ENCODE measurements around the gene MCF2. TPM values are rescaled to one million over a fixed set of nuclear protein-coding genes. Genes with fewer than 3 reads are reported as not detected.

The MCF2 gene
- total RNA-seq, 1 experiment from 2014 or later: not detected

DNA sequence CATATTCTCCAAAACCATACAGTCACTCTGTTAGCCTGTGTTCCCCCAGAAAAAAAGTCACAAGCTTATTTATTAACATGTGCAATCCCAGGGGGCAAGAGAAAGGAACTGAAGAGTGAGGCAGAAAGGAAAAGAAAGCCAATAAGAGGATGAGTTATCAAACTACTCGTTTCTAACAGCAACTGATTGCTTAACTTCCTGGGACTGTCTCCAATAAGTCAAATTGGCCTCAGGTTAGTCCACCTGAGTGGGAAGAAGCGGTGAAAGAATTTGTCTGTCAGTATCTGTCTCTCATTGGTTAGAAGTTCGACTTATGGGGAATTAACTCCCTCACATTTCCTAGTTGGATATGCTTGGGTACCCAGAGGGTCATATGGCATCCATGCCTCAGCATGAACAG lies 163.4 kb downstream of the MCF2 start:
- ATAC-seq (no peak), DNase-seq (no peak)
- Histone ChIP-seq H3K4me2 (ENCODE audit: low read length) (no peak overlapping the region), H3K9me2 (replicated peaks; ENCODE audit: low read length) (no peaks in the 10 kb centered on the region), H4K20me1 (ENCODE audit: low read length) (no peaks in the 10 kb centered on the region), H3K9me3 (ENCODE audit: low read length) (no peaks in the 10 kb centered on the region), H3K79me2 (ENCODE audit: low read length) (no peaks in the 10 kb centered on the region), H3K9ac (ENCODE audit: low read length) (no peak overlapping the region), H2AFZ (ENCODE audit: low read length) (no peak overlapping the region), H3K27ac (ENCODE audit: low read length) (no peak overlapping the region), H3K4me3 (ENCODE audit: low read length) (no peak overlapping the region), H3K36me3 (ENCODE audit: low read depth, low read length) (no peaks in the 10 kb centered on the region), H3F3A (ENCODE audit: low read length, unreplicated experiment) (no peaks in the 10 kb centered on the region), H3K27me3 (ENCODE audit: low read length) (peaks cover 37% of the 10 kb centered on the region), H3K4me1 (ENCODE audit: insufficient read depth, low read length) (no peaks in the 10 kb centered on the region)
- TF ChIP-seq EZH2phosphoT487 (IDR thresholded peaks at IDR 0.05; ENCODE audit: borderline replicate concordance, low read length) (no peak), EZH2 (IDR thresholded peaks at IDR 0.05; ENCODE audit: low read length, unreplicated experiment) (no peak)
- TF ChIP-seq, protein P1, sequence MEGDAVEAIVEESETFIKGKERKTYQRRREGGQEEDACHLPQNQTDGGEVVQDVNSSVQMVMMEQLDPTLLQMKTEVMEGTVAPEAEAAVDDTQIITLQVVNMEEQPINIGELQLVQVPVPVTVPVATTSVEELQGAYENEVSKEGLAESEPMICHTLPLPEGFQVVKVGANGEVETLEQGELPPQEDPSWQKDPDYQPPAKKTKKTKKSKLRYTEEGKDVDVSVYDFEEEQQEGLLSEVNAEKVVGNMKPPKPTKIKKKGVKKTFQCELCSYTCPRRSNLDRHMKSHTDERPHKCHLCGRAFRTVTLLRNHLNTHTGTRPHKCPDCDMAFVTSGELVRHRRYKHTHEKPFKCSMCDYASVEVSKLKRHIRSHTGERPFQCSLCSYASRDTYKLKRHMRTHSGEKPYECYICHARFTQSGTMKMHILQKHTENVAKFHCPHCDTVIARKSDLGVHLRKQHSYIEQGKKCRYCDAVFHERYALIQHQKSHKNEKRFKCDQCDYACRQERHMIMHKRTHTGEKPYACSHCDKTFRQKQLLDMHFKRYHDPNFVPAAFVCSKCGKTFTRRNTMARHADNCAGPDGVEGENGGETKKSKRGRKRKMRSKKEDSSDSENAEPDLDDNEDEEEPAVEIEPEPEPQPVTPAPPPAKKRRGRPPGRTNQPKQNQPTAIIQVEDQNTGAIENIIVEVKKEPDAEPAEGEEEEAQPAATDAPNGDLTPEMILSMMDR (conservative IDR thresholded peaks at IDR 0.05; ENCODE audit: low read depth, low read length): no peak
- intact Hi-C loops (cut with micrococcal nuclease): no loop called here
- BruUV-seq (replicated peaks): no TSS peak
- CTCF ChIA-PET: no interaction called here
- POLR2A ChIA-PET (ENCODE audit: unreplicated experiment): no interaction called here

GRCh38 chrX:139543920-139544319 lies 164.0 kb downstream of the MCF2 start:
- H3K4me1 ChIP-seq (ENCODE audit: insufficient read depth, low read length): no peaks in the 10 kb centered on the region
- BruUV-seq (replicated peaks): no TSS peak
- no peak overlapping the region for H3K9ac ChIP-seq (ENCODE audit: low read length)
- H3K79me2 ChIP-seq (ENCODE audit: low read length): no peaks in the 10 kb centered on the region
- no peak overlapping the region for H2AFZ ChIP-seq (ENCODE audit: low read length)
- no peaks in the 10 kb centered on the region for H3F3A ChIP-seq (ENCODE audit: low read length, unreplicated experiment)
- ATAC-seq (no peak), DNase-seq (no peak)
- H3K4me2 ChIP-seq (ENCODE audit: low read length): no peak overlapping the region
- H3K9me3 ChIP-seq (ENCODE audit: low read length): no peaks in the 10 kb centered on the region
- H3K9me2 ChIP-seq (replicated peaks; ENCODE audit: low read length): no peaks in the 10 kb centered on the region
- TF ChIP-seq, protein P1 (conservative IDR thresholded peaks at IDR 0.05; ENCODE audit: low read depth, low read length): no peak
- TF ChIP-seq EZH2phosphoT487 (IDR thresholded peaks at IDR 0.05; ENCODE audit: borderline replicate concordance, low read length): no peak
- no peak for TF ChIP-seq EZH2 (IDR thresholded peaks at IDR 0.05; ENCODE audit: low read length, unreplicated experiment)
- no peaks in the 10 kb centered on the region for H4K20me1 ChIP-seq (ENCODE audit: low read length)
- ChIA-PET CTCF (no interaction called here), POLR2A (ENCODE audit: unreplicated experiment) (no interaction called here)
- intact Hi-C loops (cut with micrococcal nuclease): no loop called here
- H3K36me3 ChIP-seq (ENCODE audit: low read depth, low read length): no peaks in the 10 kb centered on the region
- peaks cover 37% of the 10 kb centered on the region for H3K27me3 ChIP-seq (ENCODE audit: low read length)
- no peak overlapping the region for H3K4me3 ChIP-seq (ENCODE audit: low read length)
- H3K27ac ChIP-seq (ENCODE audit: low read length): no peak overlapping the region

DNA sequence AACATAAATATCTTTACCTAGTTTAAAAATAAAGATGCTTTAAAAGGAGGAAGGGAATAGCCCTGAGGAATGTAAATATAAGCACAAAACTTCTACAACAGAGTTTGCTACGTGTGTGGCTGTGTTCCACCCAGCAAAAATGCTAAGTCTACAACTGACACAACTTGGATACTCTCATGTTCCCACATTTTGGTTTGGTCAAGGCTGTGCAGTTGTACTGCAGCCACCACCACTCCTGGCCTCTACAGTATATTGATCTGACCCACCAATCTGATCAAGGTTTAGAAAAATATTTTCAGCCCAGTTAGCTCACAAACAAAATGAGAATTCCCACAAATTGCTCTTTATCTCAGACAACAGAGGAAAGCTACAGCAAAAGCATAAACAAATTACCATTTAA lies 165.3 kb downstream of the MCF2 start:
- H3K9me2 ChIP-seq (replicated peaks; ENCODE audit: low read length): no peaks in the 10 kb centered on the region
- H3K79me2 ChIP-seq (ENCODE audit: low read length): no peaks in the 10 kb centered on the region
- no peak overlapping the region for H3K4me2 ChIP-seq (ENCODE audit: low read length)
- H3K9me3 ChIP-seq (ENCODE audit: low read length): no peaks in the 10 kb centered on the region
- intact Hi-C loops (cut with micrococcal nuclease): no loop called here
- DNase-seq: no peak
- BruUV-seq (replicated peaks): no TSS peak
- H3K27me3 ChIP-seq (ENCODE audit: low read length): peaks cover 37% of the 10 kb centered on the region
- no peaks in the 10 kb centered on the region for H3F3A ChIP-seq (ENCODE audit: low read length, unreplicated experiment)
- TF ChIP-seq EZH2 (IDR thresholded peaks at IDR 0.05; ENCODE audit: low read length, unreplicated experiment) (no peak), EZH2phosphoT487 (IDR thresholded peaks at IDR 0.05; ENCODE audit: borderline replicate concordance, low read length) (no peak)
- TF ChIP-seq, protein P1 (conservative IDR thresholded peaks at IDR 0.05; ENCODE audit: low read depth, low read length): no peak
- H3K4me1 ChIP-seq (ENCODE audit: insufficient read depth, low read length): no peaks in the 10 kb centered on the region
- no peak overlapping the region for H3K9ac ChIP-seq (ENCODE audit: low read length)
- ChIA-PET POLR2A (ENCODE audit: unreplicated experiment) (no interaction called here), CTCF (no interaction called here)
- no peak overlapping the region for H2AFZ ChIP-seq (ENCODE audit: low read length)
- no peak overlapping the region for H3K4me3 ChIP-seq (ENCODE audit: low read length)
- ATAC-seq: no peak
- H3K36me3 ChIP-seq (ENCODE audit: low read depth, low read length): no peaks in the 10 kb centered on the region
- H3K27ac ChIP-seq (ENCODE audit: low read length): no peak overlapping the region
- no peaks in the 10 kb centered on the region for H4K20me1 ChIP-seq (ENCODE audit: low read length)

Measured in PC-3 (cell line).